WERI-Rb-1 (cell line): Measurements from ENCODE around the gene RNF112.

Source experiments
- DNase-seq: peaks from one replicate; pipeline ENCODE4 v3.0.0-alpha.2; 2020
- H3K27ac ChIP-seq: fragments of 250-450 bp; sonication (Bioruptor Pico); 2 replicates; pipeline ENCODE4 v1.5.1; 2020; ENCODE audit warnings: mild to moderate bottlenecking, moderate library complexity
- H3K27me3 ChIP-seq: fragments of 250-450 bp; sonication (Bioruptor Pico); 2 replicates; pipeline ENCODE4 v1.5.1; 2021; ENCODE audit warnings: mild to moderate bottlenecking, low read depth, moderate library complexity; ENCODE audit not compliant: insufficient read depth, severe bottlenecking
- H3K36me3 ChIP-seq: fragments of 250-450 bp; sonication (Bioruptor Pico); 2 replicates; pipeline ENCODE4 v1.5.1; 2020; ENCODE audit warnings: mild to moderate bottlenecking, moderate library complexity
- H3K4me3 ChIP-seq: 2 replicates; pipeline ENCODE4 v1.5.1; 2011; ENCODE audit warnings: low read depth, mild to moderate bottlenecking, control low read depth, low read length
- H3K9me3 ChIP-seq: fragments of 250-450 bp; sonication (Bioruptor Pico); 2 replicates; pipeline ENCODE4 v1.5.1; 2021; ENCODE audit warnings: mild to moderate bottlenecking, moderate library complexity; ENCODE audit not compliant: severe bottlenecking
- CTCF ChIP-seq: IDR thresholded peaks from 2 replicates; pipeline ENCODE4 v1.5.1; 2011; ENCODE audit warnings: low read depth, mild to moderate bottlenecking, control low read depth, inconsistent platforms, low read length

RNF112 gene

GRCh38 chr17:19401321-19402010 is 9.6 kb upstream of the RNF112 start:
- Histone ChIP-seq H3K27me3 (no peaks in the 10 kb centered on the region), H3K9me3 (no peaks in the 10 kb centered on the region), H3K4me3 (no peak overlapping the region), H3K36me3 (no peaks in the 10 kb centered on the region), H3K27ac (no peak overlapping the region)
- no peak for DNase-seq
- TF ChIP-seq CTCF: no peak

- no peaks in the 10 kb centered on the region for H3K9me3 ChIP-seq
- DNase-seq: no peak
- no peaks in the 10 kb centered on the region for H3K27me3 ChIP-seq
- TF ChIP-seq CTCF: no peak
- no peak overlapping the region for H3K27ac ChIP-seq
- no peaks in the 10 kb centered on the region for H3K36me3 ChIP-seq
- no peak overlapping the region for H3K4me3 ChIP-seq
Observed at GRCh38 chr17:19402171-19402570, 8.9 kb upstream of the RNF112 start.

- TF ChIP-seq CTCF: no peak
Observed at GRCh38 chr17:19403021-19403420, 8.0 kb upstream of the RNF112 start.

GRCh38 chr17:19404264-19404663 is 6.8 kb upstream of the RNF112 start:
- H3K27me3 ChIP-seq: no peaks in the 10 kb centered on the region
- H3K4me3 ChIP-seq: no peak overlapping the region
- H3K9me3 ChIP-seq: no peaks in the 10 kb centered on the region
- H3K27ac ChIP-seq: no peak overlapping the region
- H3K36me3 ChIP-seq: no peaks in the 10 kb centered on the region
- no peak for DNase-seq
- no peak for TF ChIP-seq CTCF

More at GRCh38 chr17:19403021-19403420, 8.0 kb upstream of the RNF112 start:
- H3K27me3 ChIP-seq: no peaks in the 10 kb centered on the region
- no peak overlapping the region for H3K27ac ChIP-seq
- no peak overlapping the region for H3K4me3 ChIP-seq
- no peaks in the 10 kb centered on the region for H3K9me3 ChIP-seq
- H3K36me3 ChIP-seq: no peaks in the 10 kb centered on the region
- DNase-seq: no peak

GRCh38 chr17:19405114-19405513 is 5.9 kb upstream of the RNF112 start:
- H3K9me3 ChIP-seq: no peaks in the 10 kb centered on the region
- no peak for DNase-seq
- TF ChIP-seq CTCF: no peak
- H3K27me3 ChIP-seq: no peaks in the 10 kb centered on the region
- H3K36me3 ChIP-seq: no peaks in the 10 kb centered on the region
- H3K4me3 ChIP-seq: no peak overlapping the region
- H3K27ac ChIP-seq: no peak overlapping the region
